COR-L47 (cell line): Measurements from ENCODE around the gene MEG3.
"Not testable (repeated sequence)": the region's sequence is repeated elsewhere in the genome, so short reads cannot be mapped to it uniquely, and the experiment has no call there.

Experiments
- DNase-seq: peaks from one replicate; lab custom pipeline; 2025; lab: John Stamatoyannopoulos, UW

The MEG3 gene

DNA sequence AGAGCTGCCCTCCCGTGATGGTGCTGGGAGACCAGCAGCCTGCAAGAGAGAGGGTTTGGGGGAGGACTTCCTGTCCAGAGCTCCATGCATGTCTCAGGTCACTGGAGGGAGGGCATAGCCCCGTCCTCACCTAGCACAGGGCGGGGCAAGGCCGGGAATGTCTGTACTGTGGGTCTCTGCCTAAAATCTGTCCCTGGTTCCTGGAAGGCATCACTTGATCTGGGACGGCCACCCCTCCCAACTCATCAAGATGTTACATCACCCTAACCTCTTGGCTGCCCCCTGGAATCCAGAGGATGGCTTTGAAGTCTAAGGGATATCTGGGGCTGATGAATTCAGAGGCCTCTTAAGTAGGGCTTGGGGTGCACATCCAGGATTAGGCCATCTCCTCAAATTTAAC lies 37.0 kb upstream of the MEG3 start:
- no peak for DNase-seq

- no peak for DNase-seq
These were observed 36.2 kb upstream of the MEG3 start for GRCh38 chr14:100789460-100790417.

DNA sequence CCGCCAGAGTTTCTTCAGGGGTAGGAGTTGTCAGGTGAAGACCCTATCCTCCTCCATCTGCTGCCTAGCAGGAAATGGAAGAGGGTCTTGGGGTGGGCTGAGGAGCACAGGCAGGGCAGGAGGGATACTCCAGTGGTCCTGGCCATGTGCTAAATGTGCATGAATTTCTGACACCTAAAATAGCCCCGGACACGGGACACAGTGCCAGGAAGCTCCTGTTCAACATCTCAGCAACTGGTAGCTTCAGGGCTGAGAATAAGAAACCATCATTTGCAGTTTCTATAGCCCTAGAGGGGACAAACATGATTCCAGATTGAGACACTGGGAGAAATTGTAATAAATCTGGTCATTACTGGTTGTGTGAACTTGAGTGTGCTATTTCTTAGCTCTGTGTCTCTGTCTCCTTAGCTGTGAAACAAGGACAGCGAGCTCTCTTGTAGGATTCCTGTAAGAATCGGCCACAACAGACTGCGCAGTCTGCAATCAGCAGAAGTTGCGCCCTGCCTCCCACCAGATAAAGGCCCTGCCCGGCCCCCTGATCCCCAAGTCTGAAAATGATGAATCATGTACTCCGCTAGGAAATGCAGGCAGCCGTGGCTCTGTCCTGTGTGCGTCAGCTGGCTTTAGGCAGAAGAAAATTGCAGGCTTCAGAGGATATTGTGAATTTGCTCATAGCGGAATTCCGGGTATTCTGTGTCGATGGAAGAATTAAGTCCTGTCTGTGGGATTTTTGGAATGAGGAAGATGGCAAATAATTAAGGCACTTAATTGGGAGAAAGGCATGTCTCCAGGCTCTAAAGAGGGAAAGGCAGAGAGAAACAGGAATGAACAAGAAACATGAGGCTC lies 35.2 kb upstream of the MEG3 start:
- no peak for DNase-seq

- DNase-seq = no peak
These were observed 34.6 kb upstream of the MEG3 start for GRCh38 chr14:100791348-100791735.

DNA sequence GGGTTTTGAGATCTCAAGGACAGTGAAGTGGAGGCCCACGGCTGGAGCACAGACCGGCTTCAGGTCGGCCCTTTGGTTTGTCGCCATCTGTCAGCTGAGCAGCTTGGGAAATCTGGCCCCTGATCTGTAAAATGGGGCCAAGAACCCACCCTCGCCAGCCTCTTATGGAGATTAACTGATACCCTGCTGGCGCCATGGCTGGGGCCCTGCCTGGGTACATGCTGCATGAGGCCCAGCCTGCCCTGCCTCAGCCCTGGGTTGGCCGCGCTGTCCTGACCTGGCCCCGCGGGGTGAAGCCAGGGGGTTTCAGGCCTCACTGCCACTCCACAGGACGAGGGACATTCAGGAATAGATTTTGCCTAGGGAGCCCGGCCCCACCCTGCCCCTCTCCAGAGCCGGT lies 33.9 kb upstream of the MEG3 start:
- DNase-seq = no peak

DNA sequence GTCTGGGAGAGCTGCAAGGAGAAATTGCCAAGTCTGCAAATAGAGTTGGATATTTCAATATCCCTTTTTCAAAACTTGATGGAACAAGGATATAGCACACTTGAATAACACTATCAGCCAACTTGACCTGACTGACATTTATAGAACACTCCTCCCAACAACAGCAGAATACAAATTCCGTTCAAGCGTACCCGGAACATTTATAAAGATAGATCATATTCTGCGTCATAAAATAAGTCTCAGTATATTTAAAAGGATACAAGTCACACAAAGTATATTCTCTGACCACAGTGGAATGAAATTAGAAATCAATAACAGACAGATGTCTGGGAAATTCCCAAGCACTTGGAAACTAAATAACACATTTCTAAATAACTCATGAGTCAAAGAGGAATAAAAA lies 29.0 kb upstream of the MEG3 start:
- DNase-seq = no peak

GRCh38 chr14:100800041-100800440 lies 25.9 kb upstream of the MEG3 start:
- no peak for DNase-seq

- not testable (repeated sequence) for DNase-seq
These were observed 24.5 kb upstream of the MEG3 start for GRCh38 chr14:100801433-100801832.

DNA sequence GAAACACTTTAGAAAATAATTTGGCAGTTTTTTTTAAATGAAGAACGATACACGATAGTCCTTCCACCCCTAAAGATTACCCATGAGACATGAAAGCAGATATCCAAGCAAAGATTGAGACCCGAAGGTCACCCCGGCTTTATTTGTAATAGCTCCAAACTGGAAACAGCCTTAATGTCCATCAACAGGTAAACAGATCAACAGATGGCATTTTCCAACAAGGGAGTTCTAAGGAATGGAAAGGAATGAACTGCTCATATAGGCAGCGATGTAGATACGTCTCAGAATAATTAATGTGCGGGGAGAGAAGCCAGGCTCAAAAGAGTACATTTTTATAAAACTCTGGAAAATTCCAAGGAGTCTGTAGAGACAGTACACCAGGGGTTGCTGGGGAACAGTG lies 23.7 kb upstream of the MEG3 start:
- no peak for DNase-seq

GRCh38 chr14:100802766-100803165 lies 23.2 kb upstream of the MEG3 start:
- DNase-seq = no peak

- no peak for DNase-seq
These were observed 22.7 kb upstream of the MEG3 start for GRCh38 chr14:100803226-100803625.

- DNase-seq = no peak
These were observed 22.2 kb upstream of the MEG3 start for GRCh38 chr14:100803676-100804075.

- DNase-seq = no peak
These were observed 21.8 kb upstream of the MEG3 start for GRCh38 chr14:100804138-100804537.

DNA sequence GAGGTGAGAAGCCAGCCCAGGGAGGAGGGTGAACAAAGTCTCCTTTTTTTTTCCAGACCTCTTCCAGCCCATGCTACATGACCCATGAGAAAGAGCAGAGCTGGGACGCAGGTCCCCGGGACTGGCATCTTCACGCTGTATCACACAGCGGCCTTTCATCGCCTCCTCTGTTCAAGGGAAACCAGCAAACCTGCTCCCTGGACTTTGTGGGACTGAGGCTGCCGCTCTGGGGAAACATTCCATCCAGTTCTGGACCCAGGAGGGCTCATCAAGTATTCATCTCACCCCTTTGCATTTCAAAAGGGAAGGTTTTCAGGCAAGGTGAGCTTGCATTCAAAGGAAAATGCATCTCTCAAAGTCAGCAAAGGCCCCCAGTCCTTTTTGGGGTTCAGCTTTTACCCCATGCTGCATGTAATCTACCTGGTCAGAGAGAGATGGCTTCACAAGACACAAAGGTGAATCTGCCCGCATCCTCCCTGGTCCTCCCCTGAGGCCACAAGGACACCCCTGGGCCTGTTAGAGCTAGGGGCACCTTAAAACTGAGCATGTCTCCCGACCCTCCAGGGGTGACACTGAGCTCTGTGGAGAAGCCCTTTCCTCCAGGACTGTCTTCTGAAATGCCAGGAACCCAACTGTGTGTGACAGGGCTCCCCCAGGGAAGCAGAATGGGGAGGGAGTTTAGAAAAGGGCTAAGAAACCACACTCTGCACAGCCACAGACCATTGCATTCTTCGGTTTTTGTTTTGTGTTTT lies 21.2 kb upstream of the MEG3 start:
- DNase-seq = no peak

- no peak for DNase-seq
These were observed 19.5 kb upstream of the MEG3 start for GRCh38 chr14:100806386-100806785.

DNA sequence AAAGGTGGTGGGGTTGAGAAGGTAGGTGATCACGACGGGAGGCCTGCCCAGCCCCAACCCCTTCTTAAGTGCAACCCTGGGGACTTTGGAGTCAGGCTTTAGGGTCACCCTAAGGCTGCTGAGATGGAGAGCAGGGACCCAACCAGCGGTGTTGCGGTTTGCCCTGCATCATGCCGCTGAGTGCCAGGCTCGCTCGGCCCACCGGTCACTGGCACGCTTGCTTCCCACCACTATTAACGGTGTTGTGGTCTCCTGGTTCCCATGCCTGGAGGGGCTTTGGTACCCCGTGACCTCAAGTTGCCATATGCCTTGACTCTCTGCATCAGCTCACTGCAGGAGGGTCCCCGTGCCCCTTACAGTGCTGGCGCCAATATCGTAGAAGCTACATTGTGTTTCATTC lies 18.4 kb upstream of the MEG3 start:
- DNase-seq = no peak

GRCh38 chr14:100807979-100808734 lies 17.8 kb upstream of the MEG3 start:
- DNase-seq = no peak

GRCh38 chr14:100810435-100810834 lies 15.5 kb upstream of the MEG3 start:
- no peak for DNase-seq

GRCh38 chr14:100810861-100811461 lies 15.0 kb upstream of the MEG3 start:
- no peak for DNase-seq

- DNase-seq = no peak
These were observed 12.6 kb upstream of the MEG3 start for GRCh38 chr14:100813291-100813690.
